K562 (cell line): ENCODE measurements around the gene AXIN2. TPM values are rescaled to one million over a fixed set of nuclear protein-coding genes. Genes with fewer than 3 reads are reported as not detected.

Experiments
- ATF1 ChIP-seq, 2 experiments: fragments of 450-650 bp in 1 of 2; IDR thresholded peaks; 2 replicates each; pipeline ENCODE4 v1.6.1; 2016; ENCODE audit warnings: missing compliant biosample characterization in 1 of 2, missing genetic modification characterization in 1 of 2
- BHLHE40 ChIP-seq: IDR thresholded peaks from 2 replicates; pipeline ENCODE4 v1.6.1; 2011; ENCODE audit warnings: low read length, improper control_type of control experiment
- CAMTA2 ChIP-seq: fragments of 250-450 bp; sonication (Bioruptor Pico); conservative IDR thresholded peaks from 2 replicates; pipeline ENCODE4 v1.5.1; 2022
- MGA ChIP-seq: fragments of 450-650 bp; IDR thresholded peaks from 2 replicates; pipeline ENCODE4 v1.6.1; 2016; ENCODE audit warnings: mild to moderate bottlenecking, moderate library complexity
- NBN ChIP-seq: fragments of 450-650 bp; IDR thresholded peaks from 2 replicates; pipeline ENCODE4 v1.6.1; 2016; ENCODE audit warnings: low read depth, mild to moderate bottlenecking
- NFIC ChIP-seq: fragments of 450-650 bp; IDR thresholded peaks from 2 replicates; pipeline ENCODE4 v1.6.1; 2017; ENCODE audit warnings: mild to moderate bottlenecking, inconsistent platforms
- PREB ChIP-seq: sonication (generic); formaldehyde crosslinking; IDR thresholded peaks from 2 replicates; pipeline ENCODE4 v1.8.1; 2023; ENCODE audit warnings: mild to moderate bottlenecking, missing genetic modification reagents
- RBM25 ChIP-seq: fragments of 200-400 bp; formaldehyde crosslinking; IDR thresholded peaks from 2 replicates; pipeline ENCODE4 v1.6.1; 2018; ENCODE audit warnings: low read length, low read depth, moderate library complexity; ENCODE audit not compliant: severe bottlenecking
- RCOR1 ChIP-seq, 2 experiments: IDR thresholded peaks; 2 replicates each; pipeline ENCODE4 v1.6.1; 2012; ENCODE audit warnings: low read depth in 2 of 2, low read length in 2 of 2, borderline replicate concordance in 1 of 2, improper control_type of control experiment in 1 of 2
- ZNF143 ChIP-seq: sonication (generic); formaldehyde crosslinking; IDR thresholded peaks from 2 replicates; pipeline ENCODE4 v1.9.0; 2022; ENCODE audit warnings: mild to moderate bottlenecking, missing genetic modification reagents
- polyA plus RNA-seq, 8 experiments: library from polyadenylated mRNA; depleted of rRNA in 4 of 8; stranded (reverse) in 5 of 8; unstranded in 3 of 8; fragments of >200 nt; fragmentation: Nextera tagmentation in 2 of 8; fragmentation: Illumina TruSeq in 1 of 8; extraction: Ambion mirVana in 2 of 8; extraction: Trizol in 1 of 8; gene quantifications; 2 replicates each; pipeline versions ENCODE4 v1.2.1 to v1.2.3, GENCODE V29; 2011 to 2014; ENCODE audit warnings: inconsistent platforms in 1 of 8, missing spikeins in 1 of 8
- total RNA-seq, 7 experiments: library from RNA; depleted of rRNA in 6 of 7; stranded (reverse); fragments of >200 nt in 6 of 7; fragmentation: Illumina TruSeq in 2 of 7; extraction: Trizol in 2 of 7; gene quantifications; 2 replicates each; pipeline versions ENCODE4 v1.2.1 to v1.2.3, GENCODE V29; 2011 to 2021; ENCODE audit warnings: low replicate concordance in 1 of 7

The AXIN2 gene
- total and polyA plus RNA-seq, 9 of the 15 experiments (the other 6 are each of a cell fraction or from before 2014, with no cell fraction given): 0.21 to 3.3 (median 1.2) TPM

- TF ChIP-seq MGA (no peak), CAMTA2 (CRISPR knock-in tag) (no peak), RCOR1 (IDR thresholded peaks at IDR 0.05; ENCODE audit: borderline replicate concordance in 1 of 2, low read depth in 2 of 2, low read length in 2 of 2) (no peak), PREB (CRISPR knock-in tag) (no peak), BHLHE40 (no peak), NBN (no peak), RBM25 (no peak), ZNF143 (no peak), ATF1 (CRISPR knock-in tag; IDR thresholded peaks at IDR 0.05) (no peak), ATF1 (tag; IDR thresholded peaks at IDR 0.05) (no peak), NFIC (no peak)
- TF ChIP-seq, all 486 proteins: peak for 0
Measured at GRCh38 chr17:65572186-65572580, 10.7 kb upstream of the AXIN2 start (continued).
